H1 (cell line): ENCODE data around the gene GRIK4. TPM values are rescaled to one million over a fixed set of nuclear protein-coding genes. Genes with fewer than 3 reads are reported as not detected.

Experiments used
- CTCF ChIA-PET: fragments of 300-600 bp; sonication (Branson Sonifier 250); formaldehyde crosslinking; loops from one replicate; lab custom pipeline; 2021; ENCODE audit not compliant: partially characterized antibody; lab: Charles Lee
- POLR2A ChIA-PET: fragments of 300-600 bp; sonication (Branson Sonifier 250); formaldehyde crosslinking; loops from one replicate; lab custom pipeline; 2021; ENCODE audit warnings: inconsistent platforms; ENCODE audit not compliant: partially characterized antibody; lab: Charles Lee
- DNase-seq, 2 experiments: peaks; one replicate each; pipeline versions ENCODE4 v3.0.0 to v3.0.0-alpha.2; 2010 to 2022; ENCODE audit warnings: low spot score in 2 of 2, low read depth in 1 of 2, mixed read lengths in 1 of 2
- FAIRE-seq: peaks from 2 replicates; lab custom pipeline; 2011; peaks lifted over from hg19 to GRCh38; lab: Jason Lieb, UNC
- H2AFZ ChIP-seq: 2 replicates; pipeline ENCODE4 v1.8.1; 2012; ENCODE audit warnings: low read length, inconsistent platforms
- H2AK5ac ChIP-seq: 2 replicates; pipeline ENCODE4 v1.6.1; 2013; ENCODE audit warnings: low read depth, low read length
- H2BK120ac ChIP-seq: replicated peaks from 2 replicates; pipeline ENCODE3; 2013; ENCODE audit warnings: low read depth, low read length, inconsistent platforms
- H2BK12ac ChIP-seq: 2 replicates; pipeline ENCODE4 v1.6.1; 2013; ENCODE audit warnings: low read depth, low read length
- H2BK15ac ChIP-seq: 2 replicates; pipeline ENCODE4 v1.6.1; 2013; ENCODE audit warnings: low read length
- H2BK20ac ChIP-seq: 2 replicates; pipeline ENCODE4 v1.6.1; 2013; ENCODE audit warnings: low read length
- H2BK5ac ChIP-seq: 2 replicates; pipeline ENCODE4 v1.6.1; 2013; ENCODE audit warnings: low read depth, low read length
- H3K14ac ChIP-seq: 2 replicates; pipeline ENCODE4 v1.6.1; 2013; ENCODE audit warnings: inconsistent platforms; ENCODE audit not compliant: insufficient read length
- H3K18ac ChIP-seq: 2 replicates; pipeline ENCODE4 v1.6.1; 2013; ENCODE audit warnings: low read length; ENCODE audit errors: extremely low read depth
- H3K23ac ChIP-seq: 2 replicates; pipeline ENCODE4 v1.6.1; 2013; ENCODE audit warnings: inconsistent platforms; ENCODE audit not compliant: insufficient read length
- H3K23me2 ChIP-seq: 2 replicates; pipeline ENCODE4 v1.6.1; 2013; ENCODE audit warnings: low read depth, low read length
- H3K27ac ChIP-seq: 2 replicates; pipeline ENCODE4 v1.6.1; 2011; ENCODE audit warnings: low read depth, low read length, inconsistent platforms
- H3K27me3 ChIP-seq, 4 experiments: replicated peaks in 1 of 4; 1 replicate in 1 of 4; 2 replicates in 3 of 4; pipeline versions ENCODE4 v1.6.1 to v1.8.1; 2011 to 2013; ENCODE audit warnings: low read length in 3 of 4, mild to moderate bottlenecking in 3 of 4, inconsistent platforms in 2 of 4, mixed read lengths in 2 of 4, moderate library complexity in 1 of 4; ENCODE audit not compliant: control insufficient read depth in 3 of 4, insufficient read depth in 3 of 4; ENCODE audit errors: extremely low read depth in 1 of 4
- H3K36me3 ChIP-seq, 4 experiments: 2 replicates each; pipeline versions ENCODE4 v1.6.1 to v1.8.1; 2011 to 2013; ENCODE audit warnings: mild to moderate bottlenecking in 4 of 4, low read length in 3 of 4, moderate library complexity in 2 of 4, control low read depth in 1 of 4, inconsistent platforms in 1 of 4; ENCODE audit not compliant: insufficient read depth in 4 of 4, control insufficient read depth in 2 of 4
- H3K4ac ChIP-seq: replicated peaks from 2 replicates; pipeline ENCODE3; 2013; ENCODE audit warnings: low read length, low read depth, mixed read lengths, inconsistent platforms; ENCODE audit not compliant: insufficient read length
- H3K4me1 ChIP-seq, 4 experiments: replicated peaks in 1 of 4; 1 replicate in 1 of 4; 2 replicates in 3 of 4; pipeline versions ENCODE4 v1.6.1 to v1.8.1; 2011 to 2013; ENCODE audit warnings: low read length in 3 of 4, inconsistent platforms in 2 of 4, mixed read lengths in 1 of 4; ENCODE audit not compliant: insufficient read depth in 4 of 4, control insufficient read depth in 3 of 4
- H3K4me2 ChIP-seq, 2 experiments: 2 replicates each; pipeline versions ENCODE4 v1.6.1 to v1.8.1; 2011 to 2013; ENCODE audit warnings: low read depth in 2 of 2, low read length in 2 of 2, control low read depth in 1 of 2, inconsistent platforms in 1 of 2, mild to moderate bottlenecking in 1 of 2; ENCODE audit not compliant: insufficient read depth in 1 of 2
- H3K4me3 ChIP-seq, 4 experiments: fragments of 200-600, 300-600 bp in 1 of 4; sonication (generic), shearing (Covaris generic), sonication (Bioruptor Twin) in 1 of 4; 2 replicates each; pipeline versions ENCODE4 v1.5.1 to v1.8.1; 2011 to 2016; ENCODE audit warnings: low read length in 4 of 4, low read depth in 3 of 4, control low read depth in 2 of 4, inconsistent platforms in 2 of 4, mild to moderate bottlenecking in 2 of 4, mixed read lengths in 1 of 4, moderate library complexity in 1 of 4; ENCODE audit not compliant: insufficient read depth in 2 of 4; ENCODE audit errors: extremely low read depth in 1 of 4
- H3K56ac ChIP-seq: replicated peaks from 2 replicates; pipeline ENCODE3; 2013; ENCODE audit warnings: low read depth, mild to moderate bottlenecking, mixed read lengths, low read length, inconsistent platforms; ENCODE audit not compliant: insufficient read length
- H3K79me1 ChIP-seq: 2 replicates; pipeline ENCODE4 v1.6.1; 2013; ENCODE audit warnings: low read depth, low read length, control low read depth
- H3K79me2 ChIP-seq, 2 experiments: 2 replicates each; pipeline versions ENCODE4 v1.6.1 to v1.8.1; 2012 to 2013; ENCODE audit warnings: low read length in 2 of 2, mild to moderate bottlenecking in 2 of 2, inconsistent platforms in 1 of 2; ENCODE audit not compliant: insufficient read depth in 2 of 2, control insufficient read depth in 1 of 2
- H3K9ac ChIP-seq, 4 experiments: replicated peaks in 1 of 4; 1 replicate in 1 of 4; 2 replicates in 3 of 4; pipeline versions ENCODE4 v1.6.1 to v1.8.1; 2011 to 2013; ENCODE audit warnings: low read depth in 3 of 4, low read length in 3 of 4, control low read depth in 2 of 4, mild to moderate bottlenecking in 2 of 4, moderate library complexity in 2 of 4, inconsistent platforms in 1 of 4; ENCODE audit errors: extremely low read depth in 1 of 4
- H3K9me3 ChIP-seq, 2 experiments: 2 replicates each; pipeline versions ENCODE4 v1.6.1 to v1.8.1; 2012 to 2013; ENCODE audit warnings: mild to moderate bottlenecking in 2 of 2, moderate library complexity in 2 of 2, control low read depth in 1 of 2, inconsistent platforms in 1 of 2, low read depth in 1 of 2, low read length in 1 of 2, mixed read lengths in 1 of 2; ENCODE audit not compliant: insufficient read depth in 2 of 2
- H4K20me1 ChIP-seq, 2 experiments: replicated peaks in 1 of 2; 2 replicates each; pipeline versions ENCODE3 to v1.8.1; 2011 to 2013; ENCODE audit warnings: inconsistent platforms in 2 of 2, low read length in 2 of 2, mild to moderate bottlenecking in 1 of 2; ENCODE audit not compliant: insufficient read depth in 2 of 2, control insufficient read depth in 1 of 2
- H4K5ac ChIP-seq: 2 replicates; pipeline ENCODE4 v1.6.1; 2013; ENCODE audit warnings: low read length, low read depth, mixed read lengths, inconsistent platforms; ENCODE audit not compliant: insufficient read length
- H4K8ac ChIP-seq: 2 replicates; pipeline ENCODE4 v1.8.0; 2013; ENCODE audit warnings: mild to moderate bottlenecking, moderate library complexity, low read length, inconsistent platforms; ENCODE audit not compliant: insufficient read depth; ENCODE audit errors: extremely low read depth
- H4K91ac ChIP-seq: replicated peaks from 2 replicates; pipeline ENCODE3; 2013; ENCODE audit warnings: low read length, mixed read lengths, inconsistent platforms; ENCODE audit not compliant: insufficient read length
- BCL11A ChIP-seq, 2 experiments: IDR thresholded peaks; one replicate each; pipeline ENCODE4 v1.6.1; 2011; ENCODE audit warnings: low read depth in 2 of 2, low read length in 2 of 2, mild to moderate bottlenecking in 2 of 2
- CBX5 ChIP-seq: fragments of 300-800, 300-1000 bp; sonication (generic); IDR thresholded peaks from 2 replicates; pipeline ENCODE4 v1.7.1; 2016; ENCODE audit warnings: antibody characterized with exemption, low read length, low read depth
- HDAC6 ChIP-seq: IDR thresholded peaks from one replicate; pipeline ENCODE4 v1.7.1; 2012; ENCODE audit warnings: low read depth, mild to moderate bottlenecking, inconsistent platforms, low read length, moderate library complexity
- JUND ChIP-seq: IDR thresholded peaks from 2 replicates; pipeline ENCODE4 v1.6.1; 2011; ENCODE audit warnings: mild to moderate bottlenecking, improper control_type of control experiment, low read length
- NANOG ChIP-seq: IDR thresholded peaks from 2 replicates; pipeline ENCODE4 v1.6.1; 2011; ENCODE audit warnings: low read length, low read depth, mild to moderate bottlenecking, inconsistent platforms; ENCODE audit not compliant: insufficient read depth, poor library complexity, severe bottlenecking
- PHF8 ChIP-seq: fragments of 200-600 bp; sonication (generic); conservative IDR thresholded peaks from 2 replicates; pipeline ENCODE4 v1.7.1; 2012; ENCODE audit warnings: low read depth, mild to moderate bottlenecking, inconsistent platforms, low read length, moderate library complexity
- POU5F1 ChIP-seq: IDR thresholded peaks from 2 replicates; pipeline ENCODE4 v1.6.1; 2011; ENCODE audit warnings: low read depth, mild to moderate bottlenecking, low read length, moderate library complexity
- RNF2 ChIP-seq: fragments of 200-900, 300-1000 bp; sonication (generic); IDR thresholded peaks from 2 replicates; pipeline ENCODE4 v1.7.1; 2016; ENCODE audit warnings: borderline replicate concordance, low read depth, mild to moderate bottlenecking, antibody characterized with exemption, low read length; ENCODE audit not compliant: poor library complexity, severe bottlenecking; ENCODE audit errors: missing control alignments
- RXRA ChIP-seq: IDR thresholded peaks from 2 replicates; pipeline ENCODE4 v1.6.1; 2011; ENCODE audit warnings: low read depth, mild to moderate bottlenecking, low read length, moderate library complexity; ENCODE audit not compliant: insufficient read depth
- TCF12 ChIP-seq: IDR thresholded peaks from 2 replicates; pipeline ENCODE4 v1.6.1; 2011; ENCODE audit warnings: low read depth, mild to moderate bottlenecking, low read length
- WGBS, 2 experiments: shearing (Covaris generic) in 1 of 2; methylation state at CpG; one replicate each; pipeline versions ENCODE4 v1.1.6 to v1.1.7; 2013 to 2015; ENCODE audit warnings: low lambda C conversion rate in 2 of 2, mixed read lengths in 2 of 2, inconsistent platforms in 1 of 2, low coverage in 1 of 2, missing lambda C conversion rate in 1 of 2; ENCODE audit not compliant: insufficient replicate concordance in 2 of 2, insufficient coverage in 1 of 2, insufficient read length in 1 of 2; ENCODE audit errors: extremely low coverage in 1 of 2, missing lambda C conversion rate in 1 of 2; 5-methylcytosine and 5-hydroxymethylcytosine counted together
- polyA plus RNA-seq, 7 experiments: library from polyadenylated mRNA; depleted of rRNA in 3 of 7; stranded (reverse) in 5 of 7; unstranded in 2 of 7; fragments of >200 nt in 5 of 7; fragments of 200-250 nt in 2 of 7; gene quantifications; 1 replicate in 5 of 7; 2 replicates in 1 of 7; 4 replicates in 1 of 7; pipeline versions ENCODE4 v1.2.1 to v1.2.3, GENCODE V29; 2011 to 2013; ENCODE audit warnings: missing spikeins in 2 of 7, mixed read lengths in 2 of 7
- total RNA-seq: library from RNA; stranded (reverse); fragmentation: NEBNext Ultra II Directional; extraction: Animal tissue kit (Norgen Biotek cat#: 25700); gene quantifications from 2 replicates; pipeline ENCODE4 v1.2.1, GENCODE V29; 2021

Gene GRIK4
- total and polyA plus RNA-seq, 2 of the 8 experiments (the other 6 are each of a cell fraction or from before 2014, with no cell fraction given) = 1.2 to 2.9 TPM

- POLR2A ChIA-PET = interaction anchor here (0.9 kb wide), 1 partner anchor 11 kb away, joined by 3 read pairs; no protein-coding TSS in a partner anchor
These were observed 268.7 kb downstream of the GRIK4 start for GRCh38 chr11:120780239-120780638.

More at GRCh38 chr11:120780239-120780638, 268.7 kb downstream of the GRIK4 start:
- no peak for TF ChIP-seq RNF2
- no peak for TF ChIP-seq POU5F1
- no peak for TF ChIP-seq HDAC6
- no peak for TF ChIP-seq NANOG
- no peak for TF ChIP-seq BCL11A (IDR thresholded peaks at IDR 0.05; ENCODE audit: low read depth in 2 of 2, low read length in 2 of 2)
- TF ChIP-seq CBX5 = no peak
- TF ChIP-seq TCF12 = no peak
- no peak for TF ChIP-seq JUND
- no peak for TF ChIP-seq PHF8
- TF ChIP-seq RXRA = no peak
- TF ChIP-seq, all 59 proteins: peak for 0
- Histone ChIP-seq H3K4me3 (no peak overlapping the region), H3K36me3 (no peaks in the 10 kb centered on the region; a peak in 1 of 8 replicates), H3K27me3 (no peaks in the 10 kb centered on the region), H2BK20ac (0 out of 2 replicates have a peak overlapping the region, but pooled peaks have one; percentile 56), H2BK120ac (no peak overlapping the region), H3K23me2 (no peaks in the 10 kb centered on the region), H3K14ac (no peak overlapping the region), H3K4me2 (no peak overlapping the region), H3K27ac (no peak overlapping the region), H4K20me1 (no peaks in the 10 kb centered on the region), H2BK12ac (no peak overlapping the region), H3K79me1 (no peaks in the 10 kb centered on the region), H3K79me2 (no peaks in the 10 kb centered on the region), H3K56ac (no peak overlapping the region), H3K18ac (no peak overlapping the region), H2AFZ (no peak overlapping the region), H4K8ac (no peak overlapping the region), H3K23ac (no peak overlapping the region), H3K4me1 (peaks cover 12 to 20% (median 17%) of the 10 kb centered on the region in 4 experiments), H2AK5ac (no peak overlapping the region), H3K9me3 (no peaks in the 10 kb centered on the region), H4K91ac (no peak overlapping the region), H4K5ac (no peak overlapping the region), H2BK5ac (no peak overlapping the region), H2BK15ac (no peak overlapping the region), H3K9ac (no peak overlapping the region), H3K4ac (no peak overlapping the region)
- CTCF ChIA-PET = no interaction called here
- WGBS, 2 experiments = 92% methylated on average over 2 of the region's 2 CpGs; no CpG with 5 or more reads in 1 of the 2 experiments
- no peak for FAIRE-seq
- no peak for DNase-seq
